HepG2 (cell line): ENCODE measurements around the gene SLC35B2. TPM values are rescaled to one million over a fixed set of nuclear protein-coding genes. Genes with fewer than 3 reads are reported as not detected.

ENCODE experiments used
- AKAP8 ChIP-seq: sonication (generic); formaldehyde crosslinking; IDR thresholded peaks from 2 replicates; pipeline ENCODE4 v1.5.1; 2020; ENCODE audit warnings: mild to moderate bottlenecking, missing genetic modification reagents
- ARHGAP35 ChIP-seq: sonication (generic); formaldehyde crosslinking; IDR thresholded peaks from 2 replicates; pipeline ENCODE4 v1.9.0; 2022; ENCODE audit warnings: mild to moderate bottlenecking, inconsistent platforms, moderate library complexity, missing genetic modification reagents, borderline replicate concordance
- CCAR2 ChIP-seq: fragments of 200-400 bp; formaldehyde crosslinking; optimal IDR thresholded peaks from 2 replicates; pipeline ENCODE3; 2018; ENCODE audit warnings: low read depth, mild to moderate bottlenecking, low read length, moderate library complexity
- CHD2 ChIP-seq: IDR thresholded peaks from 2 replicates; pipeline ENCODE4 v1.6.1; 2011; ENCODE audit warnings: low read depth, low read length, improper control_type of control experiment
- GZF1 ChIP-seq: sonication (generic); formaldehyde crosslinking; IDR thresholded peaks from 2 replicates; pipeline ENCODE4 v1.5.1; 2020; ENCODE audit warnings: mild to moderate bottlenecking, missing genetic modification reagents
- HNRNPK ChIP-seq: fragments of 200-400 bp; formaldehyde crosslinking; IDR thresholded peaks from 2 replicates; pipeline ENCODE4 v1.6.1; 2018; ENCODE audit warnings: low read length, low read depth, moderate library complexity, mild to moderate bottlenecking; ENCODE audit not compliant: poor library complexity, severe bottlenecking
- IKZF5 ChIP-seq: IDR thresholded peaks from 2 replicates; pipeline ENCODE4 v1.6.1; 2018; ENCODE audit warnings: missing genetic modification reagents, mild to moderate bottlenecking, missing compliant biosample characterization
- KDM4B ChIP-seq: sonication (generic); formaldehyde crosslinking; IDR thresholded peaks from 2 replicates; pipeline ENCODE4 v1.4.0; 2020; ENCODE audit warnings: missing genetic modification reagents
- MED13 ChIP-seq: sonication (generic); formaldehyde crosslinking; IDR thresholded peaks from 2 replicates; pipeline ENCODE4 v1.5.0; 2020; ENCODE audit warnings: missing genetic modification reagents
- MTA1 ChIP-seq: sonication (generic); formaldehyde crosslinking; IDR thresholded peaks from 2 replicates; pipeline ENCODE4 v1.4.0; 2020; ENCODE audit warnings: missing genetic modification reagents, mild to moderate bottlenecking, borderline replicate concordance
- POLR2G ChIP-seq: fragments of 200-400 bp; formaldehyde crosslinking; IDR thresholded peaks from 2 replicates; pipeline ENCODE4 v1.6.1; 2018; ENCODE audit warnings: mild to moderate bottlenecking, low read depth, low read length, moderate library complexity
- ZBTB7B ChIP-seq: sonication (generic); formaldehyde crosslinking; IDR thresholded peaks from 2 replicates; pipeline ENCODE4 v1.4.0; 2020; ENCODE audit warnings: missing genetic modification reagents
- ZNF136 ChIP-seq: sonication (generic); formaldehyde crosslinking; IDR thresholded peaks from 2 replicates; pipeline ENCODE4 v1.8.1; 2022; ENCODE audit warnings: low read depth, mild to moderate bottlenecking, moderate library complexity, missing genetic modification reagents
- ZNF230 ChIP-seq: sonication (generic); formaldehyde crosslinking; IDR thresholded peaks from 2 replicates; pipeline ENCODE4 v1.4.0; 2020; ENCODE audit warnings: mild to moderate bottlenecking, missing genetic modification reagents
- ZNF382 ChIP-seq: sonication (generic); formaldehyde crosslinking; IDR thresholded peaks from 2 replicates; pipeline ENCODE4 v1.5.0; 2020; ENCODE audit warnings: missing genetic modification reagents, mild to moderate bottlenecking, borderline replicate concordance
- ZNF615 ChIP-seq: sonication (generic); formaldehyde crosslinking; IDR thresholded peaks from 2 replicates; pipeline ENCODE4 v1.5.0; 2020; ENCODE audit warnings: mild to moderate bottlenecking, missing genetic modification reagents, borderline replicate concordance
- ZNF713 ChIP-seq: sonication (generic); formaldehyde crosslinking; IDR thresholded peaks from 2 replicates; pipeline ENCODE4 v1.4.0; 2020; ENCODE audit warnings: mild to moderate bottlenecking, missing genetic modification reagents
- polyA plus RNA-seq, 8 experiments: library from polyadenylated mRNA; depleted of rRNA in 3 of 8; stranded (reverse) in 7 of 8; unstranded in 1 of 8; fragments of >200 nt; fragmentation: Illumina TruSeq in 4 of 8; extraction: Trizol in 4 of 8; gene quantifications; 2 replicates each; pipeline versions ENCODE4 v1.2.1 to v1.2.3, GENCODE V29; 2011 to 2016; ENCODE audit warnings: low read depth in 4 of 8, missing spikeins in 1 of 8, mixed read lengths in 1 of 8; ENCODE audit not compliant: insufficient read depth in 1 of 8
- total RNA-seq, 5 experiments: library from RNA; depleted of rRNA; stranded (reverse); fragments of >200 nt; fragmentation: Illumina TruSeq; extraction: Trizol; gene quantifications; 2 replicates each; pipeline ENCODE4 v1.2.3, GENCODE V29; 2016; ENCODE audit warnings: low read depth in 1 of 5
- TF ChIP-seq, protein P1 (sequence below): IDR thresholded peaks from 2 replicates; pipeline ENCODE4 v1.6.1; 2016; ENCODE audit warnings: control low read depth
- TF ChIP-seq, protein P2 (sequence below): sonication (generic); formaldehyde crosslinking; IDR thresholded peaks from 2 replicates; pipeline ENCODE4 v1.8.0; 2022; ENCODE audit warnings: missing genetic modification reagents, mild to moderate bottlenecking, inconsistent platforms, borderline replicate concordance
- TF ChIP-seq, protein P3 (sequence below): sonication (generic); formaldehyde crosslinking; IDR thresholded peaks from 2 replicates; pipeline ENCODE4 v1.4.0; 2020; ENCODE audit warnings: missing genetic modification reagents, borderline replicate concordance

Gene SLC35B2
- total and polyA plus RNA-seq, 2 of the 13 experiments (the other 11 are each of a cell fraction or from before 2014, with no cell fraction given): 61.1 to 148 TPM

DNA sequence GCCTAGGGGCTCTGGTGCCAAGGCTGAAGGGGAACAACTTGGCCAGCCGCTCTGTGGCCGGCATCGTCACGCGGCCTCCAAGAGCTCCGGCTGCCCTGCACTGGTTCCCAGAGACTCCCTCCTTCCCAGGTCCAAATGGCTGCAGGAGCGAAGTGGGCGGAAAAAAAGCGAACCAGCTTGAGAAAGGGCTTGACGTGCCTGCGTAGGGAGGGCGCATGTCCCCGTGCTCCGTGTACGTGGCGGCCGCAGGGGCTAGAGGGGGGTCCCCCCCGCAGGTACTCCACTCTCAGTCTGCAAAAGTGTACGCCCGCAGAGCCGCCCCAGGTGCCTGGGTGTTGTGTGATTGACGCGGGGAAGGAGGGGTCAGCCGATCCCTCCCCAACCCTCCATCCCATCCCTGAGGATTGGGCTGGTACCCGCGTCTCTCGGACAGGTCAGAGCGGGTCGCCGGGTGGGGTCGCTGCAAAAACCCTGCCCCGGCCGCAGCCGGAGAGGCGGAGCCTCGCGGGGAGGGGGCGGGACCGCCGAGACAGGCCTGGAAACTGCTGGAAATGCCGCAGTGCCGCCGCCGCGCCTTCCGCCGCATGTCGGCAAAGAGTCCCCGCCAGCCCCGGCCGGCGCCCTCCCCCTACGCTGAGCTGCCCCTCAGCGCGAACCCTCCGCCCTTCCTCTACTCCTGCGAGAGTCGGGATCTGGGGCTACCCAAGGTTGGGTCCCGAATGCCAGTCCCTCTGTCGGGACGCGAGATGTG is 11.2 kb downstream of the SLC35B2 start (continued):
- 0 out of 2 replicates have a peak, but pooled peaks have one; percentile 12 for TF ChIP-seq MTA1 (CRISPR knock-in tag)
- peak; percentile 70 for TF ChIP-seq IKZF5
- peak; percentile 59; the same call in 1 of the 2 replicates for TF ChIP-seq POLR2G
- TF ChIP-seq, protein P1, sequence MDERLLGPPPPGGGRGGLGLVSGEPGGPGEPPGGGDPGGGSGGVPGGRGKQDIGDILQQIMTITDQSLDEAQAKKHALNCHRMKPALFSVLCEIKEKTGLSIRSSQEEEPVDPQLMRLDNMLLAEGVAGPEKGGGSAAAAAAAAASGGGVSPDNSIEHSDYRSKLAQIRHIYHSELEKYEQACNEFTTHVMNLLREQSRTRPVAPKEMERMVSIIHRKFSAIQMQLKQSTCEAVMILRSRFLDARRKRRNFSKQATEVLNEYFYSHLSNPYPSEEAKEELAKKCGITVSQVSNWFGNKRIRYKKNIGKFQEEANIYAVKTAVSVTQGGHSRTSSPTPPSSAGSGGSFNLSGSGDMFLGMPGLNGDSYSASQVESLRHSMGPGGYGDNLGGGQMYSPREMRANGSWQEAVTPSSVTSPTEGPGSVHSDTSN (CRISPR knock-in tag): peak; percentile 87
- TF ChIP-seq HNRNPK: peak; percentile 85
- no peak for TF ChIP-seq ZNF230
- TF ChIP-seq ZNF615 (CRISPR knock-in tag): peak; percentile 88
- TF ChIP-seq ARHGAP35: peak; percentile 65
- peak; percentile 99 for TF ChIP-seq ZNF136 (CRISPR knock-in tag)
- TF ChIP-seq MED13 (CRISPR knock-in tag): peak; percentile 85
- TF ChIP-seq CHD2: peak; percentile 94
- TF ChIP-seq, protein P2, sequence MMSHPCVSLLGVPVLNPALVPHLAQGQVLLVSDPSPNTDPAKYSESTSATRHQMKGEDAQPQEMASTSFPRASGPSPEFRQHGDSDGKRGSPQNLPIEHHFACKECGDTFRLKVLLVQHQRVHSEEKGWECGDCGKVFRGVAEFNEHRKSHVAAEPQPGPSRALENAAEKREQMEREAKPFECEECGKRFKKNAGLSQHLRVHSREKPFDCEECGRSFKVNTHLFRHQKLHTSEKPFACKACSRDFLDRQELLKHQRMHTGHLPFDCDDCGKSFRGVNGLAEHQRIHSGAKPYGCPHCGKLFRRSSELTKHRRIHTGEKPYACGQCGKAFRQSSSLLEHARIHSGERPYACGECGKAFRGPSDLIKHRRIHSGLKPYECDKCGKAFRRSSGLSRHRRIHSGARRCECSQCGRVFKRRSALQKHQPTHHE (CRISPR knock-in tag): no peak
- peak; percentile 96 for TF ChIP-seq ZNF713 (CRISPR knock-in tag)
- TF ChIP-seq ZNF382 (CRISPR knock-in tag): no peak
- TF ChIP-seq, protein P3, sequence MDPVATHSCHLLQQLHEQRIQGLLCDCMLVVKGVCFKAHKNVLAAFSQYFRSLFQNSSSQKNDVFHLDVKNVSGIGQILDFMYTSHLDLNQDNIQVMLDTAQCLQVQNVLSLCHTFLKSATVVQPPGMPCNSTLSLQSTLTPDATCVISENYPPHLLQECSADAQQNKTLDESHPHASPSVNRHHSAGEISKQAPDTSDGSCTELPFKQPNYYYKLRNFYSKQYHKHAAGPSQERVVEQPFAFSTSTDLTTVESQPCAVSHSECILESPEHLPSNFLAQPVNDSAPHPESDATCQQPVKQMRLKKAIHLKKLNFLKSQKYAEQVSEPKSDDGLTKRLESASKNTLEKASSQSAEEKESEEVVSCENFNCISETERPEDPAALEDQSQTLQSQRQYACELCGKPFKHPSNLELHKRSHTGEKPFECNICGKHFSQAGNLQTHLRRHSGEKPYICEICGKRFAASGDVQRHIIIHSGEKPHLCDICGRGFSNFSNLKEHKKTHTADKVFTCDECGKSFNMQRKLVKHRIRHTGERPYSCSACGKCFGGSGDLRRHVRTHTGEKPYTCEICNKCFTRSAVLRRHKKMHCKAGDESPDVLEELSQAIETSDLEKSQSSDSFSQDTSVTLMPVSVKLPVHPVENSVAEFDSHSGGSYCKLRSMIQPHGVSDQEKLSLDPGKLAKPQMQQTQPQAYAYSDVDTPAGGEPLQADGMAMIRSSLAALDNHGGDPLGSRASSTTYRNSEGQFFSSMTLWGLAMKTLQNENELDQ (CRISPR knock-in tag): no peak
- TF ChIP-seq ZBTB7B (CRISPR knock-in tag): peak; percentile 95
- TF ChIP-seq GZF1 (CRISPR knock-in tag): peak; percentile 1; the same call in 1 of the 2 replicates
- peak; percentile 44 for TF ChIP-seq KDM4B (CRISPR knock-in tag)
- peak; percentile 88 for TF ChIP-seq AKAP8 (CRISPR knock-in tag)
- TF ChIP-seq CCAR2: no peak
